ENCODE results near the gene PTPRR.

DNA sequence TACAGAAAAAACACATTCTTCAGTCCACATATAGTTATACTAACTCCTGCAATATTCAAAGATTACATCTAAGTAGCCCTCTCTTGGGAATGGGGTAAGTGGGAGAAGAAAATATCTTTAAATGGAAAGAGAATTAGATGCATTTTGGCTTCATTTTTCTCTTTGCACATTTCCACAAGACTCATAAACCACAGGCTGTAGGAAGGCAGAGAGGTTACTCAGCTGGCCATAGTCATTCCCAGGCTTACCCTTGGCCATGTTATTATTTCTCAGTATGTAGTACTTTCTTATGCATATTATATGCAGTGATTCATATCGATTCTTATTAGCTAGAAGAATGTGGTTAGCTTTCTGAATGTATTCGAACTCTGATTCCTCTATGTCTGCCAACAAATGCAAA lies 92.2 kb downstream of the PTPRR start:
- TF ChIP-seq, protein P1, sequence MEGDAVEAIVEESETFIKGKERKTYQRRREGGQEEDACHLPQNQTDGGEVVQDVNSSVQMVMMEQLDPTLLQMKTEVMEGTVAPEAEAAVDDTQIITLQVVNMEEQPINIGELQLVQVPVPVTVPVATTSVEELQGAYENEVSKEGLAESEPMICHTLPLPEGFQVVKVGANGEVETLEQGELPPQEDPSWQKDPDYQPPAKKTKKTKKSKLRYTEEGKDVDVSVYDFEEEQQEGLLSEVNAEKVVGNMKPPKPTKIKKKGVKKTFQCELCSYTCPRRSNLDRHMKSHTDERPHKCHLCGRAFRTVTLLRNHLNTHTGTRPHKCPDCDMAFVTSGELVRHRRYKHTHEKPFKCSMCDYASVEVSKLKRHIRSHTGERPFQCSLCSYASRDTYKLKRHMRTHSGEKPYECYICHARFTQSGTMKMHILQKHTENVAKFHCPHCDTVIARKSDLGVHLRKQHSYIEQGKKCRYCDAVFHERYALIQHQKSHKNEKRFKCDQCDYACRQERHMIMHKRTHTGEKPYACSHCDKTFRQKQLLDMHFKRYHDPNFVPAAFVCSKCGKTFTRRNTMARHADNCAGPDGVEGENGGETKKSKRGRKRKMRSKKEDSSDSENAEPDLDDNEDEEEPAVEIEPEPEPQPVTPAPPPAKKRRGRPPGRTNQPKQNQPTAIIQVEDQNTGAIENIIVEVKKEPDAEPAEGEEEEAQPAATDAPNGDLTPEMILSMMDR (IDR thresholded peaks at IDR 0.05) = no peak
- TF ChIP-seq POLR2A (IDR thresholded peaks at IDR 0.05) = no peak

Data from adrenal gland (tissue), 5 donors.